Epithelial cell of prostate (primary cell): ENCODE data around the gene AKR1D1.
"Not testable (repeated sequence)": the region's sequence is repeated elsewhere in the genome, so short reads cannot be mapped to it uniquely, and the experiment has no call there.

Source experiments
- DNase-seq: peaks from one replicate; pipeline ENCODE4 v3.0.0-alpha.2; 2011; ENCODE audit warnings: low read depth, low spot score
- H3K27ac ChIP-seq: fragments of 450-650 bp; 2 replicates; pipeline ENCODE4 v1.5.1; 2017; ENCODE audit warnings: mild to moderate bottlenecking

Gene AKR1D1

DNA sequence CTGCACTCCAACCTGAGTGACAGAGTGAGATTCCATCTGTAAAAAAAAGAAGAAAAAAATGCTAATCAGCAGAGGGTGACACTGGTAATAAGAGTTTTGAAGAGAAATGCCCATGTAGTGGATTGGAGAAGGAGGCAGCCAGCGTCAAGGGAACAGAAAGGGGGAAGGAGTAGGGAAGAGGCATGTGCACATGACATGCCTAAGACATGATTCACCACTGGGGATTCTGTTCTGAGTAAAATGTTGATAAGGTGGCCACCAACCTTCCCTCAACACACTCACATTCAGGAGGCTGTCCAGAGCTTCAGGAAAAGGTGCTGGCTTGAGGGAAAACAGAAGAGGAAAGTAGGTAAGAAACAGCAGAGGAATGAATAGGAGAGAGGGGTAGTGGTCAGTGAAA lies 39.9 kb downstream of the AKR1D1 start:
- no peak for DNase-seq
- no peak overlapping the region for H3K27ac ChIP-seq

DNA sequence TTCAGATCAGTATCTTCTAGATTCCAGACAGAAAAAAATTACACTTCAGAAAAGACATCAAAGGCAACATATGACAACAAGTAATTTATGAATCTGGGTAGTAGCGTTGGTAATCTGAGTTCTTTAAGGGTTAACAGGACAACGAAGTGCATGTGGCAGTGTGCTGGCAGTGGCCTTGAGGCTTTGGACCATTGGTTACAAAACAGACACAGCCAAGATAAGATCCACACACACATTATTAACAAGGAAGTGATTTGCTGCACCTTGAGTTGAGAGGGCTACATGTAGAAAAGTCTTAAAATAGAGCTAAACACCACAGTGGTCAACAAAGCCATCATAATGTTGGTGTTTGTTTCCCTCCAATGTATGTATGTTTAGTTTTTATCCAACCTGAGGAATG lies 40.6 kb downstream of the AKR1D1 start:
- DNase-seq, result no peak
- H3K27ac ChIP-seq, result no peak overlapping the region

DNA sequence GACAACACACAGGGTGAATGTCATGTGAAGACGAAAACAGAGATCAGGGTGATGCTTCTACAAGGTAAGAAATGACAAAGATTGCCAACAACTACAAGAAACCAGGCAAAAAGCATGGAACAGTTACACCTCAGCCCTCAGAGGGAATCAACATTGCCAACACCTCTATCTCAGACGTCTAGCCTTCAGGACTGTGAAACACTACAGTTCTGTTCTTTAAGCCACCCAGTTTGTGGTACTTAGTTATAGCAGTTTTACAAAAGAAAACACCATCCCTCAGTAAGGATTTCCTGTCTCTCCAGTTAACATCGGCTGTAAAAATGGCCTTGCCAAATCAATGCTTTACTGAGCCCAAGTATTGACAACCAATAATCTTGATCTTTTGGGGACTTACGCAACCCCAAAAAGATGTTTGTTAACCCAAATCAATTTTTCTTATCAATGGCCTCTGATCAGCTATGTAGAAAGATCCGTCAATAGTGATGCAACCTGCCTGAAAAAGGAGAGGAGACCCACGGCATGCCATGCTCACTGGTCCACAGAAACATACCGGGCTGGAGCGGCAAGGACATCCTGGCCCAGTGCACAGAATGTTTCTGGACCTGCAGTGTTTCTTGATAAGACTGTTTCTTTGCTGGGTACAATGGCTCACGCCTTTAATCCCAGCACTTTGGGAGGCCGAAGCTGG lies 44.0 kb downstream of the AKR1D1 start:
- no peak for DNase-seq
- no peak overlapping the region for H3K27ac ChIP-seq

DNA sequence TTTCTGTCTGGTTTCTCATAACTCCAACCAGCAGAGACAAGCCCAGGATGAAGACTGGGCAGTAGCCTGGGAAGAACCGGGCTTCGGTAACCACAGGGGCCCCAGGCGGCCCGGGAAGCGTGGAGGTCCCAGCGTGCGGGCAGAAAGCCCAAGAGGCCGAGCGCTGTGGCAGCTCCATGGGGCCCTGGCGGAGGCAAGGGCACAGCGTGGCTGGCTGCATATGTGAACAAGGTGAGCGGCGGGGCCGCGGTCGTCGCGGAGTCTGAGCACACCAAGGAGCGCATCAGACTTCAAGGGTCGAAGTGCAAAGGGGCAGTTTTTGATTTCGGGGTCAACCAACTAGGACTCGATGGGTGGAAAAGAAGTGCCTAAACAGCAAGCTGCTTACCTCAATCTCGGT lies 45.9 kb downstream of the AKR1D1 start:
- no peak for DNase-seq
- H3K27ac ChIP-seq, result no peak overlapping the region

DNA sequence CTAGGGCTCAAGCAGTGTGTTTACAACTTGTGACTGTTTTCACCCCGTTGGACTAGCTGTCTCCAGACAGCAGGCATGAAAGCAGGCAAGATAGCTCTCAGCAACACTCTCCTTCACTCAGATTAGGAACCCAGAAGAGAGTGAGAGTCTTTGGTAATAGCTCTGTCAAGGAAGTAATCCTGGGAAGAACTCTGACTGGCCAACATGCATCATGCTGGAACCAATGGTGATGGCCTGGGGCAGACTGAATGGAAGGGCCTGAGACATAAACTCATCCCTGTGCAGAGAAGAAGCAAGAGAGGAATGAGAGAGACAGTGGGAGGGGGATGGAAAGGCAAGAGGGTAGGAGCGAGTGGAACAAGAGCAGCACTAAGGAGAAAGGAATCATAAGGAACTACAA lies 48.9 kb downstream of the AKR1D1 start:
- no peak for DNase-seq
- H3K27ac ChIP-seq, result peak overlapping the region; percentile 48

DNA sequence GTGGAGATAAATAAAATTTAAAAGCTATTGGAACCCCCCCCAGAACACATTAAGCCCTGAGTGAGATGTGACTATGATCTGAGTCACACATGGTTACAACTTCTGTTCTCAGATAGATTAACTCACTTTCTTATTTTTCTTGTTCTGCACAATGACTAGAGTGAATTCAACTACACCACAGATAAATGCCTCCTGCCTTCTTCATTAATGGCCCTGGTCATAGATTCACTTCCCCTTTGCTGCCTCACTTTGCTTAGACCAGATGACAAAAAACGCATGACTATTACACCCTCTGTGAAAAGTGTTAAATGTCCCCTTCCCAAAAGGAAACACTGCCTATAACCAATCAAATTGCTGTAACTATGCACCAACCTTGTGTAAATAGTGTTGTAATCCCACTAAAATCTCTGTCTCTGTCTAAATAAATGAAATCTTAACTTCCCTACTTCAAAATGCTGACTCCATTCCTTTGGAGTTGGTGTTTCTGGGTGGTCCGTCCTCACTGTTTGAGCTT lies 49.4 kb downstream of the AKR1D1 start:
- peak overlapping the region; percentile 48 for H3K27ac ChIP-seq
- no peak for DNase-seq

DNA sequence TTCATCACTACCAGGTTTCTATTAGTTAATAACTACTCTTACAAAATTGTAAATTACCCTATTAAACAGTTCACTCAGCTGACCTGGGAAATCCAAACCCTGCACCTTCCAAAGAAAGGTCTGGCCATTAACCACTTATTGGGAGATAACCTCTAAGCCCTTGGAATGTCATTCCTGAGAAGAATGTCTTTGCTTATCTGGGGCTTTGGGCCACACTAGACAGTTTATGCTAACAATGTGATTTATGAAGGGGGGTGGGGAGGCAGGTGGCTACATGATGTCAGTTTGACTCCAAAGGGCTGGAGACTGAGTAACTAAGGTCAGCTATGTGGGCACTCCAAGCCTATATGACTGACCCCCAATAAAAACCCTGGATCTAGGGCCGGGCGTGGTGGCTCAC lies 50.7 kb downstream of the AKR1D1 start:
- no peak overlapping the region for H3K27ac ChIP-seq
- DNase-seq, result no peak

DNA sequence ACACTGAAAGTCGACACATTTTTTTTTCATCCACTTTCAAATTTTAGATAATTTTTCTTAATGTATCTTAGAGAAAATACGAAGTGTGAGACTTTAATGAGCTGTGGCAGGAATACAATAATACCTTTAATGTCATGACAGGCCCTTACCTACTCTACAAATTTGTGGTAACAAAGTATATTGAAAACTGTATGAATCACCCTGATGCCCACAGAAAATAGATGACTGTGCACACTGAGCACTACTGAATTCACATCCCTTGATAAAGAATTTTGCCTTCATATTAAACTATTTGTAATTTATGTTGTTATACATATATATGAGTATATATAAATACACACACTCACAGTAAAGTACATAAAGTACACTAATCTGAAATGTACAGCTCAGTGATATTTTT lies 51.7 kb downstream of the AKR1D1 start:
- H3K27ac ChIP-seq, result no peak overlapping the region
- no peak for DNase-seq

DNA sequence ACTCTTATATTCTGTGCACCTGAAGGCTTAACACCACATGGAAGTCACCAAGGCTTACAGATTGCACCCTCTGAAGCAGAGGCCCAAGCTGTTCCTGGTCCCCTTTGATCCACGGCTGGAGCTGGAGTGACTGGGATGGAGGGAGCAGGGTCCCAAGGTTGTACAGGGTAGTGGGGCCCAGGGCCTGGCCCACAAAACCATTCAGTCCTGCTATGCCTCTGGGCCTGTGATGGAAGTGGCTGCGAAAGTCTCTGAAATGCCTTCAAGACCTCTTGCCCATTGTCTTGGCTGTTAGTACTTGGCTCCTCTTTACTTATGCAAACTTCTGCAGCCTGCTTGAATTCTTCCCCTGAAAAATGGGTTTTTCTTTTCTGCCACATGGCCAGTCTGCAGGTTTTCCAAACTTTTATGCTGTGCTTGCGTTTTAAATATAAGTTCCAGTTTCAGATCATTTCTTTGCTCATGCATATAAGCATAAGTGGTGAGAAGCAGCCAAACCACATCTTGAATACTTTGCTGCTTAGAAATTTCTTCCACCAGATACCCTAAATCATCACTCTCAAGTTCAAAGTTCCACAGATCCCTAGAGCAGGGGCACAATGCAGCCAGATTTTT lies 53.4 kb downstream of the AKR1D1 start:
- no peak for DNase-seq
- H3K27ac ChIP-seq, result no peak overlapping the region

DNA sequence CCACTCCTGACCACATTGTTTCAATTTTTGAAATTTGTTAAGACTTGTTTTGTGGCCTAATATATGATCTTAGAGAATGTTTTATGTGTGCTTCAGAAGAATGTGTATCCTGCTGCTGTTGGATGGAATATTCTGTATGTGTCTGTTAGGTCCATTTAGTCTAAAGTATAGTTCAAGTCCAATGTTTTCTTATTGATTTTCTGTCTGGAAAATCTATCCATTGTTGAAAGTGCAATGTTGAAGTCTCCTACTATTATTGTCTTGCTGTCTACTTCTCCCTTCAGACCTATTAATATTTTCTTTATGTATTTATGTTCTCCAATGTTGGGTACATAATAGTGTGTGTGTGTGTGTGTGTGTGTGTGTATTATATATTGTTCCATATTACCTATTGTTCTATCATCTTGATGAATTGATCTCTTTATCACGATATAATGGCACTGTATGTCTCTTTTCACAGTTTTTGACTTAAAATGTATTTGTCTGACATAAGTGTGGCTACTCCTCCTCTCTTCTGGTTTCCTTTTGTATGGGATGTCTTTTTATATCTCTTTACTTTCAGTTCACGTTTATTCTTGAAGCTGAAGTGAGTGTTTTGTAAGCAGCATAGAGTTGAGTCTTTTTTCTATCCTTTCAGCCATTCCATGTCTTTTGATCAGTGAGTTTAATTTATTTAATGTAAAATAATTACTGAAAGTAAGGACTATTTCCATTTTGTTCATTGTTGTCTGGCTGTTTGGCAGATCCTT lies 61.3 kb downstream of the AKR1D1 start:
- no peak for DNase-seq
- H3K27ac ChIP-seq, result no peak overlapping the region

DNA sequence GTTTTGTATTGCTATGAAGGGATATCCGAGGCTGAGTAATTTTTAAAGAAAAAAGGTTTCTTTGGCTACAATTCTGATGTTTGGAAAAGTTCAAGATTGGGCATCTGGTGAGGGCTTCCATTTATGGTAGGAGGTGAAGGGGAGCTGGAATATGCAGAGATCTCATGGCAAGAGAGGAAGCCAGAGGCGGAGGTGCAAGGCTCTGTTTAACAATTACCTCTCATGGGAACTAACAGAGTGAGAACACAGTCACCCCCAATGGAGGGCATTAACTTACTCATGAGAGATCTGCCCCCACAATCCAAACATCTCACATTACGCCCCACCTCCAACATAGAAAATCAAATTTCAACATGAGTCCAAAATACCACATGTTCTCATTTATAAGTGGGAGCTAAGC lies 62.0 kb downstream of the AKR1D1 start:
- no peak overlapping the region for H3K27ac ChIP-seq
- DNase-seq, result no peak

DNA sequence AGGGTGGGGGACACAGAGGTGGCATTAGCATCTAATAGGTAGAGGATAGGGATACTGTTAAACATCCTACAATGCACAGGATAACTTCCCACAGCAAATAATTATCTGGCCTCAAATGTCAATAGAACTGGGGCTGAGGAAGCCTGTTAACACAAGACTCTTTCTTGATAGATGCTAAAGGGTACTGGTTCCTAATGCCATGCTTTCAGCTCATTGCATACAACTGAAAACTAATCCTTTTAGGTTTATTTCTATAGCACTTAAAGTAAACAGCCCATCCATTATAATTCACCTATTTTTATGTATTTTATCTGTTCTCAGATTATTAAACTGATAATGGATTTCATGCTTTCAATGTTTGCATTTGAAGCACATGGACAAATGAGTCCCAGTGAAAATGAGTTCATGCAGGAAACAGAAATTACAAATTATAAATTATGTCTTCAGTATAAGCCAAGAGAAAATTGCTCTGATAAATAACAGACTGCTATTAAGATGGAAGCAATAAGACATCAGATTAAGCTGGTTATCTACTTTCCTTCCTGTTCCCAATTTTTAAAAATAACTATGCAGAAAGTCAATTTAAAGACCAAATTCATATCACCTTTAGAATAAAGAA lies 66.4 kb downstream of the AKR1D1 start:
- no peak for DNase-seq
- H3K27ac ChIP-seq, result no peak overlapping the region

DNA sequence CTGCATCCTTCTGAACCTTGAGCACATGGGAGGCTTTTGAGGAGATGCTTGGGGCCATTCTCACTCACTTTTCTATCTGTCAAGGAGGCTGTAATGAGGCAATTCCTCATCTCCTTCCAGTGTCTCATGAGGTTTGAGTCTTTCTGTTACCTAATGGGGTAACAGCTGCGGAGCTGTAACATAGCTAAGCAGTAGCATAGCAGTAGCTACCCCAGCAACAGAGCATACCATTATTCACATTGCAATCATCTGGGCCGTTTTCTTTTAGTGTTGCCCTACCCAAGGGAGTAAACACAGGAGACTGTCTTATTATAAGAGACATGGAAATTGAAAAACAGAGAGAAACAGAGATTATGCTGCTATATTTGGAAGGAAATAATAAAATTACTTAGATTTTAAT lies 68.7 kb downstream of the AKR1D1 start:
- no peak for DNase-seq
- H3K27ac ChIP-seq, result no peak overlapping the region

DNA sequence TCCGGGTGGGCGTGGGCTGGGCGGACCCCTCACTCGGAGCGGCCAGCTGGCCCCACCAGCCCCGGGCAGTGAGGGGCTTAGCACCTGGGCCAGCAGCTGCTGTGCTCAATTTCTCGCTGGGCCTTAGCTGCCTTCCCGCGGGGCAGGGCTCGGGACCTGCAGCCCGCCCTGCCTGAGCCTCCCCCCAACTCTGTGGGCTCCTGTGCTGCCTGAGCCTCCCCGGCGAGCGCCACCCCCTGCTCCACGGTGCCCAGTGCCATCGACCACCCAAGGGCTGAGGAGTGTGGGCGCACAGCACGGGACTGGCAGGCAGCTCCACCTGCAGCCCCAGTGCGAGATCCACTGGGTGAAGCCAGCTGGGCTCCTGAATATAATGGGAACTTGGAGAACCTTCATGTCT lies 70.0 kb downstream of the AKR1D1 start:
- not testable (repeated sequence) for H3K27ac ChIP-seq, DNase-seq

DNA sequence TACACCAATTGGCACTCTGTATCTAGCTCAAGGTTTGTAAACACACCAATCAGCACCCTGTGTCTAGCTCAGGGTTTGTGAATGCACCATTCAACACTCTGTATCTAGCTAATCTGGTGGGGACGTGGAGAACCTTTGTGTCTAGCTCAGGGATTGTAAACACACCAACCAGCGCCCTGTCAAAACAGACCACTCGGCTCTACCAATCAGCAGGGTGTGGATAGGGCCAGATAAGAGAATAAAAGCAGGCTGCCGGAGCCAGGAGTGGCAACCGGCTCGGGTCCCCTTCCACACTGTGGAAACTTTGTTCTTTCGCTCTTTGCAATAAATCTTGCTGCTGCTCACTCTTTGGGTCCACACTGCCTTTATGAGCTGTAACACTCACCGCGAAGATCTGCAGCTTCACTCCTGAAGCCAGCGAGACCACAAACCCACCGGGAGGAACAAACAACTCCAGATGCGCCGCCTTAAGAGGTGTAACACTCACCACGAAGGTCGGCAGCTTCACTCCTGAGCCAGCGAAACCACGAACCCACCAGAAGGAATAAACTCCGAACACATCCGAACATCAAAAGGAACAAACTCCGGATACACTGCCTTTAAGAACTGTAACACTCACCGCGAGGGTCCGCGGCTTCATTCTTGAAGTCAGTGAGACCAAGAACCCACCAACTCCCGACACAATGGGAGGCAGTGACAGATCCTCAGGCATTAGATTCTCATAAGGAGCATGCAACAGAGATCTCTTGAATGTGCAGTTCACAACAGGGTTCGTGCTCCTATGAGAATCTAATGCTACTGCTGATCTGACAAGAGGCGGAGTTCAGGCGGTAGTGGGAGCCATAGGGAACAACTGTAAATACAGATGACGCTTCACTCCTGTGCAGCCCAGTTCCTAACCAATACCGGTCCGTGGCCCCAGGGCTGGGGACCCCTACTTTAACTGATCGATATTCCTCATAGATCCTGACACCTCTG lies 70.8 kb downstream of the AKR1D1 start:
- H3K27ac ChIP-seq, result not testable (repeated sequence)

DNA sequence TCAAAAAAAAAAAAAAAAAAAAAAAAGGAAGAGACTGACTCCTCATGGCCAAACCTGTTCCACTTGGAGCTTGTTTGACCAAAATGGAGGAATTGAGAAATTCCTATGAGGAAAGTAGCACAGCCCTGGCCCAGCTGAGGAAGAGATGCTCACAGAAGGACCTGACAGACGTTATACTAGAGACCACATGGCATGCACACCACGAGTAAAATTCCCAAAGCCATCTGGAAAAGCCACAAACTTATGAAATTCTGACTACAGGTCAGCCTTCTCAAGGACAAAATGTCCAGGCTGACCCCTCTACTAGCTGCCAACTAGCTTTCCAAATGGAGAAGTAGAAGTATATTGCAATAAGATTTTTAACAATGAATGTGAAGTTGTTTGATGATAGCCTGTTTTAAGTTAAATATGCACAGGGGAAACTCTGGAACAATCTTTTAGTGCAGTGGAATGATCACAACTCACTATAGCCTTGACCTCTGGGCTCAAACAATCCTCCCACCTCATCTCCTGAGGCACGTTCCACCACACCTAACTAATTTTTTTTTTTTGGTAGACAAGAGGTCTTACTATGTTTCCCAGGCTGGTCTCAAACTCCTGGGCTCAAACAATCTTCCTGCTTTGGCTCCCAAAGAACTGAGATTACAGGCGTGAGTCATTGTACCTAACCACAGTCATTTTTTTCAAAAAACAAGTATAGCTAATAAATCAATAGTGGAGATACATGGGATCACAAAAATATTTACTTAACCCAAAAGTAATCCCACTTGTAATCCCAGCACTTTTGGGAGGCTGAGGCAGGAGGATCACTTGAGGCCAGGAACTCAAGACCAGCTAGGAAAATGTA lies 75.7 kb downstream of the AKR1D1 start:
- DNase-seq, result no peak
- no peak overlapping the region for H3K27ac ChIP-seq

More for the DNA sequence above, 70.8 kb downstream of the AKR1D1 start:
- DNase-seq, result not testable (repeated sequence)

DNA sequence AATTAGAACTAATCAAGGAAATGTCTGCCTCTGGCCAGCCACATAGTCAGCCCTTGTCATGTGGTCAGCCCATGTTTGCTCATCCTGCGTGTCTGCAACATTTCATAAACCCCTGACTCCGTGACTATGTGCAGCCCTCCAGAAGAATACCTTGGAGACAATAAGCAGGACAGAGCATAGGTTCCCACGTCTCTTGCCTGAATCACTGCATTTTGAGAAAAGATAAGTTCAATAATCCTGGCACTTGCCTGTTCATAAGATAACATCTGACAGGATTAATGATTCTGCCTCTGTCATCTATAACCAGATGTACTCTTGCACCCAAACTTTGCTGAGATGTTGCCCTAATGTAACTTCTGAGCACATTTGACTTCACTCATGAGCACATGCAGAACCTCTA lies 78.4 kb downstream of the AKR1D1 start:
- no peak for DNase-seq

DNA sequence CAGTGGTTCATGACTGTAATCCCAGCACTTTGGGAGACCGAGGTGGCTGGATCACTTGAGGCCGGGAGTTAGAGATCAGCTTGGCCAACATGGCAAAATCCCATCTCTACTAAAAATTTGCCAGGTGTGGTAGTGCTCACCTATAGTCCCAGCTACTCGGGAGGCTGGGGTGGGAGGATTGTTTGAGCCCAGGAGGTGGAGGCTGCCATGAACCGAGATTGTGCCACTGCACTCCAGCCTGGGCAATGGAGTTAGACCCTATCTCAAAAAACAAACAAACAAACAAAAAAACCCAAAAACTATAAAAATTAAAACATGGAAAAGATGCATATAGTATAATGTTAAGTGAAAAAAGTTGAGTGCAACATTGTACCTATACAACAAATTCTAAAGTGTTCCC lies 81.4 kb downstream of the AKR1D1 start:
- H3K27ac ChIP-seq, result no peak overlapping the region
- no peak for DNase-seq

More for the DNA sequence above, 78.4 kb downstream of the AKR1D1 start:
- no peak overlapping the region for H3K27ac ChIP-seq
